Measurements from ENCODE around the gene EXOC2.
"Not testable (repeated sequence)": the region's sequence is repeated elsewhere in the genome, so short reads cannot be mapped to it uniquely, and the experiment has no call there.

Gene EXOC2

DNA sequence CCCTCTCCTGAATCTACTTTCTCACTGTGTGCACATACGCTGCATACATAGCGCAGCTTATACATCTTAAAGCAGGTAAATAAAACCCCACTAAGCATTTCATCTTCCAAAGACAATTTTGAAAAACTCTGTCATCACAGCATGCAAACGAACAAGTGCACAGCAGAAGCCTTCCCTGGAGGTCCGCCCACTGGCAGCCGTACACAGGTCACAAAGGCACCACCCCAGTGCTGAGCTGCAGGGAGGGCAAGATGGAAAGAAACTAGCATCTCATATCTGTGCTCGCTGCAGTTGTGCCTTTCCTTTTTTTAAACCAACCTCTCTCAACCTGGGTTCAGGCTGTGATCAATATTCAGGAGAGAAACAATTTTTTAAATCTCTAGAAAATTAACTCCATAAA lies 109.3 kb downstream of the EXOC2 start:
- no peak for DNase-seq (ENCODE audit: low spot score)

DNA sequence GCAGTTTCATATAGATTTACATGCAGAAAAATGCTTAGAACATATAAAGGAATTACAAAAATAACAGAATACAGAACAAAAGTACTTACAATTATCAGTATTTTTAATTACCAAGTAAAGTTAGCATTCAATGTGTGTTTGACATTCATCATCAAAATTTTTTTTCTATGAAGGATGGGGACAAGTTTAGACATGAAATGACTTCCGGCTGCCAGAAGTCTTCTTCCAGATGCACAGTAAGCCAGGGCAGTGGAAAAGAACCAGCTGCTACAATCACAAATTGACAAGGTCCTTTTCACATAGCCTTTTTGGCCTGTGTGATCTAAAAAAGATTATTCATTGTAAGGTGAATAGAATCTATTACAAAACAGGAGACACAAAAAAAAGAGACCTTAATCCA lies 109.8 kb downstream of the EXOC2 start:
- DNase-seq (ENCODE audit: low spot score), result no peak

DNA sequence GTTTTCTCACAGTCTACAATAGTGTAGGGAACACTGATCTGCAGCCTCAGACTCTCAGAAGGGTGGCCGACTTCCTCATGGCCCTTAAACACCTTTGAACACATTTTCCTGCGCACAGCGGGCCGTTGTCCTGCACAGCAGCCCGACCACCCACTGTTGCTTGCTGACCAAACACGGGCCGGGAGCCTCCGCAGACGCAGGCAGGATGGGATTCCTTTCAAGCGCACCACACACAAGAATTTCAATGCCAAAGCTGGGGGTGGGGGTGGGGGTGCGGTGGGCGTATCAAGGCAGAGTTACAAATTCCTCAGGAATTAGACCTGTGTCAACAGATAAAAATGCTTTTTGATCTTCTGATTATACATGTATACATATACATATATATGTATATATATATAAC lies 110.6 kb downstream of the EXOC2 start:
- DNase-seq (ENCODE audit: low spot score), result no peak

DNA sequence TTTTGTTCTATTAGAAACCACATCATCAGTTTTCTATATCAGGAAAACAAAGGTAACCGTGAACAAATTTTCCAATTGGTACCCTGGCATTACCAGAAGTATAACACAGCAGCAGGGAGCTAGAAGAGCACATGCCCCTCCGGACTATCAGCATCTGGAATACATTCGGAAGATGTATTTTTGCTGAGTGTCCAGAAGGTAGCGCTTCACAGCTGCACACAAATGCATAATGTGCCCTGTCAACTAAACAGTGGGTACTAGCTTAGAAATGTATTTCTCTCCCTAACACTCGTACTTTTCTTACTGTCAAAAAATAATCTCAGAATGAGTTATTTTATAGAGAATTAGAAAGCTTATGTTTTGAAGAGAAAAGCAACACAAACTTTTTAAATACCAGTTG lies 113.6 kb downstream of the EXOC2 start:
- peak; percentile 17 for DNase-seq (ENCODE audit: low spot score)

DNA sequence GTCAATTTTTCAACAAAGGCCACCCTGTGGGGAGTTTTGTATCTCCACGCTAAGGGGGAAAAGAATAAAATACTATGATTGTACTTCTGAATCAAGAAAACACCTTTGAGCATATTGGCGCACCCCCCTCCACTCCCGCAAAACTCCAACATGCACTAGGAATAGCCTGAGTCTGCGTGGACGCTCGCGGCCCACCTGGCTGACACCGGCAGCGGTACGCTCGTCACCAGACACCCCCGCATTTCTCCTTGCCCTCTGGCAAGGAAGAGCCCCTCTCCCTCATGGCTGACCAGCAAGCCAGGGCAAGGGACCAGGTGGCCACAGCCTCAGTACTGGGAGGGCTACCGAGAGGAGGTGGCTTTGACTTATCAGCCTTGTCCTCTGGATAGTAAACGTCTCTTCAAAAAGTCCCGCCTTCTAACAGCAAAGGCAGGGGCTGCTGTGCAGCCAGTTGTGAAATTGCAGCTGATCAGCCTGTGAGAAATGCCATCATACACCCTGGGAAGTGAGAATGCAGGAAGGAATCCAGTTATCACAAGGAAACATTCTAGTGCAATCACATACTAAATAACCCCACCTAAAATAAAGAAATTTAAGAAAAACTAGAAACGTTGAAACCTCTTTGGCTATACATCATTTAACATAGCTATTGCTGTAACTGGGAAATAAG lies 120.2 kb downstream of the EXOC2 start:
- no peak for DNase-seq (ENCODE audit: low spot score)

DNA sequence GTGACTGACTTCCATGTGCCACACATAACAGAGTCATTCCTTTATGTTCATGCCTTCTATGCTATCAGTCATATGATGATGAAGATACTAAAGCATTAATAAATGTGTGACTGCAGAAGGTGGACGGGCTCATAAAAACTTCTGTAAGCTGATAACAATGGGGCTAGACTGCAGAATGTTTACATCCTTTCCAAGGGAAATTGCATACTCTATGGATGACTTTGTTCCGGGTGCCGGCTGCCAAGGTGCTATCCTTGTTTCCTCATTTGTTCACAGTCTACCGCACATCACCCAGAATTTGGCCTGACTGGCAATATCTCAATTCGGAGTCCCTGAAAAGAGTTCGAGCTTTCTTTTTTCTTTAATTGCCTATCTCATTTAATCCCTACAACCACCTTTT lies 121.0 kb downstream of the EXOC2 start:
- no peak for DNase-seq (ENCODE audit: low spot score)

DNA sequence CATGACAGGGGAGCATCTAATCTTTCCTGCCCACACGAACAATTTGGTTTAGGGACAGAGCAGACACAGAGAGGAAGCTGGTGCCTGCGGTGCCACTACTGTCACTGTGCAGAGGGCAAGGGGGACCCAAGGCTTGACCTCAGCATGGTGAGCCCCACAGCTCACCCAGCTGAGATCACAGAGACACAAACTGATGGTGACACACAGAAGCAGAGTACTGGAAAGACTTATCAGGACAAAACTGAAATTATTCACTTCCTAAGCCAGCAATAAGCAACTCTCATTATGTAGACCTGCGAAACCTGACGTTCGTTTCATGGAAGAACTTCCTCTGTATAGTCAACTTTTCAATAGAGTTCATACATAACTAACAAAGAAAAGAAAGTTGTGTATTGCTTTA lies 122.1 kb downstream of the EXOC2 start:
- no peak for DNase-seq (ENCODE audit: low spot score)

DNA sequence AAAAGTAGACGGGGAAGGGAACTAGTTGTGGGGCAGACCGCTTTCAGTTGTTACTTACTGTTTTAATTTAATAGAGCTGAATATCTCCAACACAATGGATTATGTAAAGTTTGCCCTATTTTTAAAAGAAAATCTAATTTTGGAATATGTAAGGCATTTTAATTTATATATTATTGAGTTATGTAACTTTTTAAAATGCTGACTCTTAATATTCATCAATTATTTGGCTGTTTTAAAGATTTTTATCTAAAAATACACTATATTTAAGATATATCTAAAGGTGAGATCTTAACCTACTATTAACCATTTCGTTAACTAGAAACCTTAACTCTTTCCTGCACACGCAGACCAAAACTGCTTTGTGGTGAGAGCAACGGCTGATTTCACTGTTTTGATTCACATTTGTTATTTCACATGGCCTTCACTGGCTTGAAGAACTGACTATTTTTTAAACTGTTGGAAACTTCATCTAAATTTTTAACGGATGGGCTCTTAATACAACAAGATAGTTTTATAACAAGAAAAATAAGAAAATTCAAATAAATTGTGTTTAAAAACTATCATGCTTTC lies 123.9 kb downstream of the EXOC2 start:
- DNase-seq (ENCODE audit: low spot score), result no peak

DNA sequence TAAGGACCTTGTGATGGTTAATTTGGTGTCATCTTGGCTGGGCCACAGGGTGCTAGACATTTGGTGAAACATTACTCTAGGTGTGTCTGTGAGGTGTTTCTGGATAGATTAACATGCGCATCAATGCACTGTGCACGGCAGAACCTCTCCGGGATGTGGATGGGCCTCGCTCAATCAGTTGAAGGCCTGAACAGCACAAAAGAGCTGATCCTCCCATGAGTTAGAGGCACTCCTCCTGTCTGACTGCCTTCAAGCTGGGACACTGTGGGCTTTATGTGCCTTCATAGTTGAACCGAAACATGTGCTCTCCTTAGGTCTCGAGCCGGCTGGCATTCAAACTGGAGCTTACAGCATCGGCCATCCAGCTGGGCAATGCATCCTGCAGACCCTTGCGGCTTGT lies 124.9 kb downstream of the EXOC2 start:
- DNase-seq (ENCODE audit: low spot score), result no peak

DNA sequence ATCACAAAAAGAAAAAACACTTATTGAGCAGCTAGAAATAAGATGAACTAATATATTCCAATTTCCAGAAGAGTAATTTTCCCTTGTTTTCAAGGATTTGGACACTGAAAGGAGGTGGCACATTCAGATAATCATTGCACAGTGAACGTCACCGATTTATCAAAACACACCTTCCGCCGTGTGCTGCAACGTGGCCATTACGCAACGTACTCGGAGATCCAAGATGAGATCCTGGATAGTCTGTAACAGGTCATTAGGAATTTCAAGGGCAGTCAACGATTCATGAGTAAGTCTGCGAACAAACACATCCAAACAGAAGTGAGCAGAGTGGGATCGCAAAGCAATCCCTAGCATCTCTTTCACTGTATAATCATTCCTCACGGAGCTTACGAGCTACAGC lies 129.1 kb downstream of the EXOC2 start:
- DNase-seq (ENCODE audit: low spot score), result no peak

DNA sequence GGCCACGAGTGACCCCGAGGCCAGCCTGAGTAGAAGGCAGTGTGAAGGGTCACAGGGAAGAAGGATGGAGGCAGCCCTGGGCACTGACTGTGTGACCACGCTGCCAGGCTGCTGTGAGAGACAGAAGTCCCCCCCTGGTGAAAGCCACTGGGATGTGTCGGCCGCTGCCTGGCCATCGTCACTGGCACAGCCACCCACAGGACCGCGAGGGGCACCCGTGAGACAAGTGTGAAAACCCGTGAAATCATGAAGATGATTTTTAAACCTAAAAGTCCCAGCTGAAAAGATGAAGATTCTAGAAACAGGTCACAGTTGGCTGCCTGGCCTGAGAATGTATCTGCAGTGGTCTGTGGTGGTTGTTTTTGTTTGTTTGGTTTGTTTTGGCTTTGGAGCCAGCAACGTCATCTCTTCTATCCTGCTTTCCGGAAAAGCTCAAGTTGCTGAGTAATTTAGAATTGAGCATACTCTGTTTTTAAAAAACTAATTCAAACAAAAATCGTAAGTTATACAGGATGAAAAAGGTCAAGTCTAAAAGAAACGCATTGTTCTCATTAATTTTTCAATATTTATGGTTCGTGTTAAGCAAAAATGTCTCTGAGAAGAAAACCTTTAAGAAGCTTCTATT lies 130.8 kb downstream of the EXOC2 start:
- DNase-seq (ENCODE audit: low spot score), result no peak

DNA sequence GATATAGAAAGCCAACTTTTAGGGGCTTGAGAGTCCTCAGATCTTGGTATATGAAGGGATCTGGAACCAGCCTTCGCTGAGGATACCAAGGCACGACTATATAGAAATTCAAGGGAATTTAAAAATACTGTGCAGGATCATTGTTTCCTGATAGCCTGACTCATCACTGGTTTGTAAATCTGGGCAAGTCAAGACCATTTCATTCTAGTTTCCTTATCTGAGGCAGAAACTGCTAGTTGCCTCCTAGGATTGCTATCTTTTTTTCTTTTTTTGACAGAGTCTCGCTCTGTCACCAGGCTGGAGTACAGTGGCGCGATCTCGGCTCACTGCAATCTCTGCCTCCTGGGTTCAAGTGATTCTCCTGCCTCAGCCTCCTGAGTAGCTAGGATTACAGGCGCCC lies 131.6 kb downstream of the EXOC2 start:
- not testable (repeated sequence) for DNase-seq (ENCODE audit: low spot score)

DNA sequence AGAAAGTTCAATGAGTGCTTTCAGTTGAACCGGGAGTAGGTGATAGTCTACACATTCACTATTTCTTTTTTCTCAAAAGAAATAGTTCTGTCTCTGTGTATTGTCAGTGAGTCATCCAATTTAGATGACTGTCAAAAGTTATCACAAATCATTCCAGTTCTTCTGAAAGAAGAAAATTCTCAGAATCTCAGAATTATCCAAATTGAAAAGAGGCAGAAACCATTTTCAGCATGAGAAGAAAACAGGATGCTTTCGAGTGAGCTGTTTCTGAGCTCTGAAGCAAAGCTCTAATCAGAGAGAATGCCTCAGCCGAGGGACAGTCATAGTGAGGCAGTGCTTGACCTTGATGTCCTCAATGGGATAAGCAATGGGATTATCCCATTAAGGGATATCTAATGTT lies 134.0 kb downstream of the EXOC2 start:
- no peak for DNase-seq (ENCODE audit: low spot score)

DNA sequence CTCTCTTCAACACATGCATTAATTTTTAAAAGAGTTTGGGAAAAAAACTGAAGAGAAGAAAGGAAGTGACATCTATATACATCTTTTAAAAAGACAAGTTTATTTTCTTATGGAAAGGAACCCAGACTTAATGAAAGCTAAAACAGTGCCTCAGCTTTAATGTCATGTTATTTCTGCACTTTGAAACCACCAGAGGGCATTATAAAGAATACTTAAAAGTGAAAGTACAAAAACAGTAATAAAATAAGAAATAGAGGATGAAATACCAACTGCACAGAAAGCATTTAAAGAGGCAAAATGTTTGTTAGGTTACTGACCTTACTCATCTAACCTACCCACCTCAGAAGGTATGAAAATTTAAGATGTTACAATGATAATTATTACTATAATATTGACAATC lies 134.8 kb downstream of the EXOC2 start:
- no peak for DNase-seq (ENCODE audit: low spot score)

DNA sequence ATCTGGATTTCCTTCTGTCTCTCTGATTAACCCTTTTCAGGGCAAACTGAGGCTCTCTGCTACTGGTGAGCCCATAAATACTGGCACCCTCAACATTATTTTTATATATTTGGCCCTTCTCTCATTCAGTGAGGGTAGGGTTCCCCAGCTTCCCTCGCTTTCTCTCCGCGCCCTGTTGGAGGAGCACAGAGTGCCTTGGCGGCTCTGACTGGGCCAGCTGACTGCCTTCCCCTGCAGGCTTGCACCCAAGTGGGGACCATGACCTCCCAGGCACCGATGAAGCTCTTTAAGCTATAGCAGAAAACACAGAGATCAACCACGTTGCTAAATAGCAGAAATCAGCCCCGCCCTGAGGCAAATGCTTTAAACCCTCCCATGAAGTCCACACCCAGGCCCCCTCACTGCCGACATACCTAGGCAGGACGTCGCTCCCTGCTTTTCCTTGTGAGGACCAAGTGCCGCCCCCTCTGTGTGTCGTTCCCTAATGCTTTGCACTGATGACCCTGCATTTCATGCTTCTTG lies 141.0 kb downstream of the EXOC2 start:
- DNase-seq (ENCODE audit: low spot score), result no peak

DNA sequence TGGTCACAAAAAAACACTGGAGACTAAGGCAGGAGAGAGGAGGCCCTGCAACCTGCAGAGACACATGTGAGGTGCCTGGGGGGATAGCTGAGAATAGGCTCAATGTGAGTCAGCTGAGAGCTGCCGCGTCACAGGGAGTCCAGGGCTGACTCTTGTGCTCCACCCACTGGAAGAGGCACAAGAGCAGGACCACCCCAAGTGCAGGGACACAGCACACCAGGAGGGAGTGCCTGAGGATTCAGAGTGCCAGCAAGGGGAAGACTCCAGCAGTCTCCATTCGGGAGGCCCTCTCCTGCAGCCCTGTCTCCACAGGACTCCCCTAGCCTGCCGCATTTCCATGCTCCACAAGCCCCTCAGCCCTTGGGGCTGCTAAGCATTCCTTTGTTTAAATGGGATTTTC lies 141.5 kb downstream of the EXOC2 start:
- no peak for DNase-seq (ENCODE audit: low spot score)

DNA sequence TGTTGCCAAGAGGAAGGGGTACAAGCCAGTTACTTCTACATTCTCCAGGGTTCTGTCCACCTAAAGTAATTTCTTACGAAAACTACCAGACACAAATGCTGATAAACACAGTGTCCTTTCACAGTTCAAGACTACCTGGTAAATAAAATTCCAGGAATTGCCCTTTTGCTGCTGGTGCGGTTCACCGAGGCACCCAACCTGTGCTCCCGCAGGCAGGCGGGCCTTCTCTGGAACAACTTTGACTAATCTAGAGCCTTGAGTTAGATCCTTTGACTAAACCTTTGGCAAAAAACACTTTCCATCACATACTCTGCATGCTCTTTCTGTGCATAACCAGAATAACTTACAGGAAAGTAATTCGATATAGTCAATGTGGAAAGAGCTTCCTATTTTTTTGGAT lies 143.0 kb downstream of the EXOC2 start:
- no peak for DNase-seq (ENCODE audit: low spot score)

DNA sequence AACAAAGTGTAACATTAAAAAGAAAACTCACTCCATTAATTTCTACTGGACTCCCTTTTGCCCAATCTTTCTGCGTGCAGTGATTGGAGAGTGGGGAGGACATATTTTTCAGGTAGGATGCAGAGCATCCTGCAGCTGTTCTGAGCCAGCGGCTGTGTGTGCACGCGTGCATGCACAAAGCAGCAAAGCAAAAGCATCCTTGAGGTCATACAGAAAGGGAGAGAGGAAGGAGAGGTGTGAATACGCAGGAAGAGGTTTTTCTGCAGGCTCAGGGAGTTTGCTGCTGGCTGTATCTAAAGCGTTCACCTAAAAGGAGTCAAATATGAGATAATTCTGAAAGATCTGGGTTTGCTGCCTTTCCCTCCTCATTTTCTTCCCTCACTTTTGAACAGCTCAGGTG lies 144.4 kb downstream of the EXOC2 start:
- DNase-seq (ENCODE audit: low spot score), result no peak

DNA sequence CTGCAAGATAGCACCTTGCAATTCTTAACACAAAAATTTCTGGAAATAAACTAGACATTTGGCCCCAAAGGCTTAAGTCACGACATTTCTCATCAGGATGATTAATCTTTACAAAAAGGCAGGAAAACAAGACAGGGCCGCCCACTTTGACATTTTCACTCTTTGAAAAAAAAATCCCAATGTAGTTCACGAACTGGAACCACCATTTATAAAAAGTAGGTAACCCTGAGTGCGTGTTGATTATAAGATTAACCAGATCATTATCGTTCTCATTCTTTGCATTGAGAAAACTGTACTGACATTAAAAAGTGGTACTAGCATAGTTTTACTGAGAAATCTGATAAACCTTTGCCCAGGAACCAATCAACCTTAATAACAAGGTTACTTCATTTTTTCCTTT lies 144.8 kb downstream of the EXOC2 start:
- no peak for DNase-seq (ENCODE audit: low spot score)

DNA sequence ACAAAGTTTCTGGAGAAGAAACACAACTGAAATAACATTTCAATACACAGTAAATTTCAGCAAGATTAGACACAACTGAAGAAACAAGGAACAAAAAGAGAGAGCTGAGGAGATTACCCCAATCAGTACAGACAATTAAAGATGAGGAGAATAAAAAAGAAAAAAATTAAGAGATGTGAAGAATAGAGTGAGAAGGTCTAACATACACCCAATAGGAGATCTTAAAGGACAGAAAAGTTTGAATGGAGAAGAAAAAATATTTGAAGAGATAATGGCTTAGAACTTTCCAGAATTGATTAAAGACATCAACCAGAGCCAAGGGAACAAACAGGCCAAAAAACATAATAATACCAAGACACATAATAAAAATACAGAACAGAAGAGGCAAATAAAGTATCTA lies 152.4 kb downstream of the EXOC2 start:
- DNase-seq (ENCODE audit: low spot score), result no peak

DNA sequence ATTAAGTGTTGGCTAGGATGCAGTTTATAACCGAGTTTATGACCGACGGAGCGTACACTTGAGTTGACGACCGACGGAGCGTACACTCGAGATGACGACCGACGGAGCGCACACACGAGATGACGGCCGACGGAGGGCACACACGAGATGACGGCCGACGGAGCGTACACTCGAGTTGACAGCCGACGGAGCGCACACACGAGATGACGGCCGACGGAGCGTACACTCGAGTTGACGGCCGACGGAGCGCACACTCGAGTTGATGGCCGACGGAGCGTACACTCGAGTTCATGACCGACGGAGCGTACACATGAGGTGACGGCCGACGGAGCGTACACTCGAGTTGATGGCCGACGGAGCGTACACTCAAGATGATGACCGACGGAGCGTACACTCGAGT lies 155.8 kb downstream of the EXOC2 start:
- no peak for DNase-seq (ENCODE audit: low spot score)

DNA sequence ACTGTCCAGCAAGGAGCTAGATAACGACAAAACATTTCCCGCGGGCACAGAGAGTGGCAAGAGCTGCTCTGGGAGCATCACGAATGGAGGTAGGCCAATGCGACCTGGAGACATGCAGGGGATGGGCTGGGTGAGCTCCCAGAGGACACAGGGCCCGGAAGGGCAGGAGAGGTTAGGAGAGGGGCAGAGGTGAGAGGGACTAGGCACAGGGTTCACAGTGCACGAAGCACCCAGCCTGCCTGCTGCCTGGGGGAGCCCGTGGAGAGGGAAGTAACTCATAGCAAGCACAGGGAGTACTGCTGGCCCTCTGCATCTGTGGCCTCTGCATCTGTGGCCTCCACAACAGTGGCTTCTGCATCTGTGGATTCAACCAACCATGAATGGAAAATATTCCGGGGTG lies 162.5 kb downstream of the EXOC2 start:
- DNase-seq (ENCODE audit: low spot score), result no peak

DNA sequence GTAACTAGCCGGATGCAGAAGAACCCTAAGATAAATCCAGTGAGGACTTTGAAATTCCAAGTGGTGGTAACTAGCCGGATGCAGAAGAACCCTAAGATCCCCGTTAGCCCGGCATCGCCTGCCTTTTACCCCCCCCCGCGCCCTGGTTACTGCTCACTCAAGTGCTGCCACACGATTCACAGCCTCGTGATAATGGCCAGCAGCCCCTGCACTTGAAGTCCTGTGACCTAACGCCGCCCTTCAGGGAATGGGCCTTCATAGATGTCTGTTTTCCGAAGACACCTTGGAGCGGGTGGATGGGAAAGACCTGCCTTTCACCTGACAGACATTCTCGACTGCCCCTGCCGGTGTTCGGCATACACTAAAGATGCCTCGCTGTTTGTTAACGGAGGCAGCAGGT lies 163.9 kb downstream of the EXOC2 start:
- DNase-seq (ENCODE audit: low spot score), result no peak

Measured in HuH-7.5 (cell line).